ENCODE measurements around the gene RASSF9.

Gene RASSF9

GRCh38 chr12:85836197-85837090 is at the start of gene RASSF9:
Gene RASSF9 (minus strand): TSS chr12:85836409. CDS start chr12:85836201, 208 bp downstream.
- DNase-seq (ENCODE audit: low read depth in 3 of 3, low spot score in 1 of 3) = no peak

- DNase-seq (ENCODE audit: low read depth in 3 of 3, low spot score in 1 of 3) = no peak
Measured at GRCh38 chr12:85883763-85884162, 47.6 kb upstream of the RASSF9 start.

- DNase-seq (ENCODE audit: low read depth in 3 of 3, low spot score in 1 of 3) = no peak
Measured at GRCh38 chr12:85877459-85877858, 41.2 kb upstream of the RASSF9 start.

- DNase-seq (ENCODE audit: low read depth in 3 of 3, low spot score in 1 of 3) = no peak
Measured at GRCh38 chr12:85874031-85874461, 37.8 kb upstream of the RASSF9 start, which contains the start of gene NTS. Gene NTS (plus strand): TSS chr12:85874295. CDS start chr12:85874404, 109 bp downstream.

- DNase-seq (ENCODE audit: low read depth in 3 of 3, low spot score in 1 of 3) = no peak
Measured at GRCh38 chr12:85872497-85873091, 36.4 kb upstream of the RASSF9 start.

GRCh38 chr12:85866986-85867776 is 31.0 kb upstream of the RASSF9 start:
- no peak for DNase-seq (ENCODE audit: low read depth in 3 of 3, low spot score in 1 of 3)

- DNase-seq (ENCODE audit: low read depth in 3 of 3, low spot score in 1 of 3) = no peak
Measured at GRCh38 chr12:85865890-85866289, 29.7 kb upstream of the RASSF9 start.

- DNase-seq (ENCODE audit: low read depth in 3 of 3, low spot score in 1 of 3) = no peak
Measured at GRCh38 chr12:85856966-85857365, 20.8 kb upstream of the RASSF9 start.

- DNase-seq (ENCODE audit: low read depth in 3 of 3, low spot score in 1 of 3) = no peak
Measured at GRCh38 chr12:85855305-85855704, 19.1 kb upstream of the RASSF9 start.

GRCh38 chr12:85849344-85849743 is 13.1 kb upstream of the RASSF9 start:
- DNase-seq (ENCODE audit: low read depth in 3 of 3, low spot score in 1 of 3) = no peak

GRCh38 chr12:85843606-85844310 is 7.5 kb upstream of the RASSF9 start:
- no peak for DNase-seq (ENCODE audit: low read depth in 3 of 3, low spot score in 1 of 3)

- DNase-seq (ENCODE audit: low read depth in 3 of 3, low spot score in 1 of 3) = no peak
Measured at GRCh38 chr12:85835426-85836196, 598 bp downstream of the RASSF9 start.

GRCh38 chr12:85834378-85834777 is 1.8 kb downstream of the RASSF9 start:
- no peak for DNase-seq (ENCODE audit: low read depth in 3 of 3, low spot score in 1 of 3)

GRCh38 chr12:85833579-85833978 is 2.6 kb downstream of the RASSF9 start:
- DNase-seq (ENCODE audit: low read depth in 3 of 3, low spot score in 1 of 3) = no peak

GRCh38 chr12:85831327-85831990 is 4.8 kb downstream of the RASSF9 start:
- DNase-seq (ENCODE audit: low read depth in 3 of 3, low spot score in 1 of 3) = no peak

GRCh38 chr12:85829391-85829790 is 6.8 kb downstream of the RASSF9 start:
- DNase-seq (ENCODE audit: low read depth in 3 of 3, low spot score in 1 of 3) = no peak

GRCh38 chr12:85828576-85828975 is 7.6 kb downstream of the RASSF9 start:
- no peak for DNase-seq (ENCODE audit: low read depth in 3 of 3, low spot score in 1 of 3)

GRCh38 chr12:85825746-85826145 is 10.5 kb downstream of the RASSF9 start:
- DNase-seq (ENCODE audit: low read depth in 3 of 3, low spot score in 1 of 3) = no peak

- no peak for DNase-seq (ENCODE audit: low read depth in 3 of 3, low spot score in 1 of 3)
Measured at GRCh38 chr12:85823436-85824180, 12.6 kb downstream of the RASSF9 start.

All from stimulated activated CD4-positive, alpha-beta T cell treated with anti-CD3 and anti-CD28 coated beads, TNF-alpha, amount 100 ng/mL, for 1 hour (primary cell).